Tibial artery (tissue), 4 donors: ENCODE data around the gene ASAP2.
A peak's percentile ranks its signal among the peaks of the same experiment; 100 is the strongest.
"Not testable (repeated sequence)": the region's sequence is repeated elsewhere in the genome, so short reads cannot be mapped to it uniquely, and the experiment has no call there.

Experiments used
- DNase-seq, 2 donors: peaks; one replicate each; pipeline ENCODE4 v3.0.0-alpha.2; 2019
- H3K27ac ChIP-seq, 2 donors: fragments of 200-600 bp; sonication (generic) in 1 of 2; 1 replicate in 1 of 2; 2 replicates in 1 of 2; pipeline ENCODE4 v1.5.1; 2018 to 2019; ENCODE audit warnings: mild to moderate bottlenecking in 1 of 2
- H3K27me3 ChIP-seq, 2 donors: fragments of 200-600 bp; sonication (generic) in 1 of 2; one replicate each; pipeline versions ENCODE4 v1.5.1 to v1.6.0; 2016 to 2019
- H3K36me3 ChIP-seq, 3 donors: fragments of 200-600 bp; sonication (generic) in 2 of 3; one replicate each; pipeline ENCODE4 v1.5.1; 2016 to 2019; ENCODE audit warnings: mild to moderate bottlenecking in 2 of 3
- H3K4me1 ChIP-seq, 4 donors: fragments of 200-600 bp; sonication (generic) in 2 of 4; 1 replicate in 3 of 4; 2 replicates in 1 of 4; pipeline ENCODE4 v1.5.1; 2016 to 2019
- H3K4me3 ChIP-seq, 2 donors: fragments of 200-600 bp; sonication (generic) in 1 of 2; 1 replicate in 1 of 2; 2 replicates in 1 of 2; pipeline ENCODE4 v1.5.1; 2018 to 2019; ENCODE audit warnings: mild to moderate bottlenecking in 2 of 2
- H3K9me3 ChIP-seq, 3 donors: fragments of 200-600 bp; sonication (generic) in 1 of 3; one replicate each; pipeline ENCODE4 v1.5.1; 2016 to 2019
- CTCF ChIP-seq, 2 experiments: fragments of 200-600 bp in 1 of 2; fragments of 450-650 bp in 1 of 2; IDR thresholded peaks; one replicate each; pipeline ENCODE4 v1.5.1; 2017 to 2019; ENCODE audit warnings: antibody characterized with exemption in 2 of 2, mild to moderate bottlenecking in 1 of 2, moderate library complexity in 1 of 2
- intact Hi-C: fragments of 100-400 bp; cut with DNase I; formaldehyde crosslinking; loops from one replicate; pipeline ENCODE4 v1.15.0; 2023; ENCODE audit warnings: low total_unique reads

The ASAP2 gene

DNA sequence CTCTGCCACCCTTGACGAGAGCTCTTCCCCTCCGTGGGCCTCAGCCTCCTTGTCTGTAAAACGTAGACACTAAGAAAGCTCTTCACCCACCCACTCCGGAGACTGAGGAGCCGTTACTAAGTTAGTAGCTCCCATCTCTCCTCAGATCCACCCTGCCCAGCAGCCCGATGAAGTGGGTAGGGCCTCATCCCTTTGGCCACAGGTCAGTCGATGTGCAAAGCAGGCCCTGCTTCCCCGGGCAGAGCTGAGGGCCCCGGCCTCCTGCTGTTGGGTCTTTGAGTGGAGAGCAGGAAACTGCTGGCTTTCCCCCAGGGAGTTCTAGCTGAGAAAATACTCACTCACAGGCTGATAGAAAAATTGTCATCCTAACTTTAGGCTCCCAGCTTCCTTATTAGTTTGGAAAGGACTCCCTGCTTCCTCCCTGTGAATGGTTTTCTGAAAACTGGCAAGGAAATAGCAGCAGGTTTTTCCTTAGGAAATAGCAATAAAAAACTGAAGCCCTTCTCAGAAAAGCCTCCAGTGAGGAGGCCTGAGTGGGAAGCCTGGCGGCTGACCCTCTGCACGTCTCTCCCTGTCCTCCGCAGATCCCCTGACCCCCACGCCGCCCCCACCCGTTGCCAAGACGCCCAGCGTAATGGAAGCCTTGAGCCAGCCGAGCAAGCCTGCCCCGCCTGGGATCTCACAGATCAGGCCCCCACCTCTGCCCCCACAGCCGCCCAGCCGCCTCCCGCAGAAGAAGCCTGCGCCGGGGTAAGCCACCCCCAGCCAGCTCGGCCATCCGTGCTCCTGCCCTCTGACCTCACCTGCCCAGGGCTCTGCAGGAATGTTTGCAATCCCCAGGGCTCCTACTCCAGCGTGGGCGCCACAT lies 186.5 kb downstream of the ASAP2 start:
- Histone ChIP-seq H3K4me1 (no peaks in the 10 kb centered on the region), H3K36me3 (peaks cover 46 to 74% (median 67%) of the 10 kb centered on the region in 3 donors), H3K4me3 (no peak overlapping the region), H3K27me3 (no peaks in the 10 kb centered on the region), H3K9me3 (no peaks in the 10 kb centered on the region), H3K27ac (peak overlapping the region; percentile 44 to 51)
- intact Hi-C loops, result no loop called here
- no peak for TF ChIP-seq CTCF (IDR thresholded peaks at IDR 0.05)
- DNase-seq, result peak in 1 of 2 donors; percentile 67

DNA sequence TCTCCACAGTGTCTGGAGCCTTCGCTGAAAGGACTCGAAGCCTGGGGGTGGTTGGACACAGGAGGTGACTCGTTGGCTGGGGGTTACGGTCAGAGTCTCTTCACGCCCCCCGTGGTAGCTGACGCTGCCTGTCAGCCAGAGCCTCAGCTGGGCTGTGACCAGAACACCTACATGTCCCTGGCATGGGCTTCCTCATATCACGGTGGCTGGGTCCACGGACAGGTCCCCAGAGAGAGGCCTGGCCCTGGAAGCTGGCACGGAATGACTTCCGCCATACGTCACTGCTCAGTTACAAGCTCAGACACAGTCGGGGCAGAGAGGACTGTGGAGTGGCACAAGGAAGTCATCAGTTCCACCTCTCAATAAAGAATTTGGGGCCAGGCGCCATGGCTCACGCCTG lies 188.2 kb downstream of the ASAP2 start:
- no peak overlapping the region for H3K4me3 ChIP-seq
- no peaks in the 10 kb centered on the region for H3K9me3 ChIP-seq
- peaks cover 31 to 65% (median 50%) of the 10 kb centered on the region in 3 donors for H3K36me3 ChIP-seq
- no peaks in the 10 kb centered on the region for H3K27me3 ChIP-seq
- H3K4me1 ChIP-seq, result no peaks in the 10 kb centered on the region
- DNase-seq, result peak in 1 of 2 donors; percentile 61
- intact Hi-C loops, result no loop called here
- no peak for TF ChIP-seq CTCF (IDR thresholded peaks at IDR 0.05)
- no peak overlapping the region for H3K27ac ChIP-seq

- no peak overlapping the region for H3K4me3 ChIP-seq
- peak in 1 of 2 donors; percentile 47 for DNase-seq
- no peaks in the 10 kb centered on the region for H3K27me3 ChIP-seq
- no peak for TF ChIP-seq CTCF (IDR thresholded peaks at IDR 0.05)
- intact Hi-C loops, result no loop called here
- no peaks in the 10 kb centered on the region for H3K4me1 ChIP-seq
- no peak overlapping the region for H3K27ac ChIP-seq
- no peaks in the 10 kb centered on the region for H3K9me3 ChIP-seq
- peaks cover 34 to 68% (median 55%) of the 10 kb centered on the region in 3 donors for H3K36me3 ChIP-seq
Observed at GRCh38 chr2:9397201-9397600, 190.6 kb downstream of the ASAP2 start.

DNA sequence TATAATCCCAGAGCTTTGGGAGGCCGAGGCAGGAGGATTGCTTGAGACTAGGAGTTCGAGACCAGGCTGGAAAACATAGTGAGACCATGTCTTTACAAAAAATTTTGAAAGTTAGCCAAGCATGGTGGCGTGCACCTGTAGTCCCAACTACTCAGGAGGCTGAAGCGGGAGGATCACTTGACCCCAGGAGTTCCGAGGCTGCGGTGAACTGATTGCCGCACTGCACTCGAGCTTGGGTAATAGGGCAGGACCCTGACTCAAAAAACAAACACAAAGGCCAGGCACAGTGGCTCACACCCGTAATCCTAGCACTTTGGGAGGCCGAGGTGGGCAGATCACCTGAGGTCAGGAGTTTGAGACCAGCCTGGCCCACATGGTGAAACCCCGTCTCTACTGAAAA lies 191.6 kb downstream of the ASAP2 start:
- H3K4me1 ChIP-seq, intact Hi-C loops, H3K27me3 ChIP-seq, H3K4me3 ChIP-seq, H3K9me3 ChIP-seq, H3K27ac ChIP-seq: not testable (repeated sequence)
- peak in 1 of 2 donors; percentile 34 for DNase-seq
- peaks cover 36 to 74% (median 64%) of the 10 kb centered on the region in 3 donors for H3K36me3 ChIP-seq

GRCh38 chr2:9398881-9399780 lies 192.5 kb downstream of the ASAP2 start:
- peaks cover 35 to 73% (median 63%) of the 10 kb centered on the region in 3 donors for H3K36me3 ChIP-seq
- TF ChIP-seq CTCF (IDR thresholded peaks at IDR 0.05), result no peak
- intact Hi-C loops, result no loop called here
- peak overlapping the region; percentile 21 to 41 for H3K27ac ChIP-seq
- no peak overlapping the region for H3K4me3 ChIP-seq
- H3K4me1 ChIP-seq, result no peaks in the 10 kb centered on the region
- H3K9me3 ChIP-seq, result no peaks in the 10 kb centered on the region
- no peaks in the 10 kb centered on the region for H3K27me3 ChIP-seq
- DNase-seq, result peak; percentile 48 to 66
